HG02884 (cell line): ENCODE data around the gene LCE3E.

Experiments used
- ATAC-seq: cut with Tn5 transposase; IDR thresholded peaks from one replicate; pipeline ENCODE4 v1.9.1; 2021; ENCODE audit warnings: mild to moderate bottlenecking, moderate library complexity; ENCODE audit not compliant: unreplicated experiment

Gene LCE3E

DNA sequence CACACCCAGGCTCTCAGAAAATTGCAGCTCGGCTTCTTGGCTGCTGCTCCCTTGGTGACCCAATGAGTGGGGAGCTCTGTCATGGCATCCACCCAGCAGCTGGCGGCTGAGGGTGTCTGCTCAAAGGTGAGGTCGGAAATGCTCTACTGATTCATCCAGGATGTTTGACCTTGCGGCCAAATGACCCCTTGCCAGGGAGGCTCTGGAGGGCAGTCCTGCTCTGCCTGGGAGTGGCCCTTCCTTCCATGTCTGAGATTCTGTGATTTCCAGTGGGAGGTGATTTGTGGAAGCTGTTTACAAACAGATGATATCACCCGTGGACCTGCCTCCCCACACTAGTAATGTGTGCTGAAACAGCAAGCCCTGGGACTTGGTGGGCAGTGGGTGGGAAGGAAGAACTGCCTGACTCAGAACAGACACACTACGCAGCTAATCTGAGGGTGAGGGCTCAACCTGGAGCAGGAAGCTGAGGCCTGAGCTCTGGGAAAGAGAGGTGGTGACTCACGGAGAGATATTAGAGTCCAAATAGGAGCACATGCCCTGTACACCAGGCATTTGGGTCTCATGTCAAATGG, 49.3 kb downstream of the LCE3E start:
- no peak for ATAC-seq

- ATAC-seq = no peak
Measured at GRCh38 chr1:152516082-152516481, 50.5 kb downstream of the LCE3E start.
